SK-N-SH (cell line): ENCODE results near the gene CSNK1G3.

ENCODE experiments used
- CTCF ChIP-seq: fragments of 200-600 bp; sonication (generic); IDR thresholded peaks from 2 replicates; pipeline ENCODE4 v1.6.1; 2017; ENCODE audit warnings: antibody characterized with exemption, mild to moderate bottlenecking, moderate library complexity
- EZH2phosphoT487 ChIP-seq: fragments of 200-600 bp; sonication (generic); IDR thresholded peaks from 2 replicates; pipeline ENCODE4 v1.6.1; 2017; ENCODE audit warnings: low read depth, mixed run types, mild to moderate bottlenecking, antibody characterized with exemption, moderate library complexity, borderline replicate concordance
- GABPA ChIP-seq: IDR thresholded peaks from 2 replicates; pipeline ENCODE4 v1.4.0; 2012; ENCODE audit warnings: low read depth, mild to moderate bottlenecking
- MXI1 ChIP-seq: IDR thresholded peaks from 2 replicates; pipeline ENCODE4 v1.6.1; 2012; ENCODE audit warnings: mild to moderate bottlenecking, low read depth, low read length, improper control_type of control experiment
- POLR2AphosphoS5 ChIP-seq: IDR thresholded peaks from 2 replicates; pipeline ENCODE4 v1.6.1; 2012; ENCODE audit warnings: low read depth, low read length
- RCOR1 ChIP-seq: fragments of 150-350 bp; IDR thresholded peaks from 2 replicates; pipeline ENCODE4 v1.6.1; 2017; ENCODE audit warnings: antibody characterized with exemption, low read length
- REST ChIP-seq: IDR thresholded peaks from 2 replicates; pipeline ENCODE4 v1.6.1; 2012; ENCODE audit warnings: mild to moderate bottlenecking, low read depth, low read length, moderate library complexity
- TAF1 ChIP-seq: IDR thresholded peaks from 2 replicates; pipeline ENCODE4 v1.6.1; 2012; ENCODE audit warnings: low read depth, mild to moderate bottlenecking, low read length, moderate library complexity, borderline replicate concordance
- TEAD4 ChIP-seq: IDR thresholded peaks from 2 replicates; pipeline ENCODE4 v1.4.0; 2012; ENCODE audit warnings: mild to moderate bottlenecking, borderline replicate concordance; ENCODE audit not compliant: insufficient read depth
- YY1 ChIP-seq: IDR thresholded peaks from 2 replicates; pipeline ENCODE4 v1.4.0; 2012; ENCODE audit warnings: low read depth, mild to moderate bottlenecking
- TF ChIP-seq, protein P1 (sequence below): IDR thresholded peaks from 2 replicates; pipeline ENCODE4 v1.4.0; 2012; ENCODE audit warnings: low read depth

DNA sequence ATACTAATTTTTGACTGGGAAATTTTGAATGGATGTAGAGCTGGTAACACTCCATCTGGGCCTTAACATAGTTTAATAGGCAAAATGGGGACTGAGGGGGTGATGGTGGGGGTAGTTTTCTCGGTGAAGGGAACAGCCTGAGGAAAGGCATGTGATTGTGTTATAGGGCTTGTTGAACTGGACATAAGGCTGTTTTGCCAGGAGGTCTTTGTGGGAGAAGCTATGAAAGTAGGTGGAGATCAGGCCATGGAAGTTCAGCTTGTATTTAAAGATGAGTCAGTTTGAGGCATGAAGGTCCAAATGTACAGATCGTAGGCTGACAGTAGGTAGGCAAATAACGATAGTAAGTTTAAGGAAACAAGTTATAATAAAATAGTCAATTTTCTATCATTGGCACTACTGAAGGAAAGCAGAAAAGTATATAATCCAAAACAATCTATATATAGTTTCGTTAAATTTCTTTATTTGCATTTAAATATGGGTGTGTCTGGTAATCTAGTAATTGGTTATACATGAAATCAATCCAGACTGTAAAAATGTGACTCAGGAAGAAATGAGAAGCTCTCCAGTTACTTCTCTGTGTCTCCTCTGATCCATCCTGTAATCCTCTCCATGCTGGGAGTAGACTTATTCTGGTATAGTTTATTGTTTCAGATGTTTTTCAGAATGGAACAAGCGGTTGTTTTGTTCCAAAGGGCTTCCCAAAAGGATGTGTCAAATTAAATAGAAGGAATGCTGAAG, 2.8 kb downstream of the CSNK1G3 start:
- no peak for TF ChIP-seq RCOR1
- TF ChIP-seq CTCF = no peak
- no peak for TF ChIP-seq POLR2AphosphoS5
- TF ChIP-seq TEAD4 = no peak
- TF ChIP-seq EZH2phosphoT487 = no peak
- no peak for TF ChIP-seq YY1
- TF ChIP-seq REST = no peak
- TF ChIP-seq, protein P1, sequence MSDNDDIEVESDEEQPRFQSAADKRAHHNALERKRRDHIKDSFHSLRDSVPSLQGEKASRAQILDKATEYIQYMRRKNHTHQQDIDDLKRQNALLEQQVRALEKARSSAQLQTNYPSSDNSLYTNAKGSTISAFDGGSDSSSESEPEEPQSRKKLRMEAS = no peak
- no peak for TF ChIP-seq TAF1
- no peak for TF ChIP-seq MXI1
- TF ChIP-seq GABPA = no peak
